ENCODE measurements around the gene GHRHR.

GHRHR gene

DNA sequence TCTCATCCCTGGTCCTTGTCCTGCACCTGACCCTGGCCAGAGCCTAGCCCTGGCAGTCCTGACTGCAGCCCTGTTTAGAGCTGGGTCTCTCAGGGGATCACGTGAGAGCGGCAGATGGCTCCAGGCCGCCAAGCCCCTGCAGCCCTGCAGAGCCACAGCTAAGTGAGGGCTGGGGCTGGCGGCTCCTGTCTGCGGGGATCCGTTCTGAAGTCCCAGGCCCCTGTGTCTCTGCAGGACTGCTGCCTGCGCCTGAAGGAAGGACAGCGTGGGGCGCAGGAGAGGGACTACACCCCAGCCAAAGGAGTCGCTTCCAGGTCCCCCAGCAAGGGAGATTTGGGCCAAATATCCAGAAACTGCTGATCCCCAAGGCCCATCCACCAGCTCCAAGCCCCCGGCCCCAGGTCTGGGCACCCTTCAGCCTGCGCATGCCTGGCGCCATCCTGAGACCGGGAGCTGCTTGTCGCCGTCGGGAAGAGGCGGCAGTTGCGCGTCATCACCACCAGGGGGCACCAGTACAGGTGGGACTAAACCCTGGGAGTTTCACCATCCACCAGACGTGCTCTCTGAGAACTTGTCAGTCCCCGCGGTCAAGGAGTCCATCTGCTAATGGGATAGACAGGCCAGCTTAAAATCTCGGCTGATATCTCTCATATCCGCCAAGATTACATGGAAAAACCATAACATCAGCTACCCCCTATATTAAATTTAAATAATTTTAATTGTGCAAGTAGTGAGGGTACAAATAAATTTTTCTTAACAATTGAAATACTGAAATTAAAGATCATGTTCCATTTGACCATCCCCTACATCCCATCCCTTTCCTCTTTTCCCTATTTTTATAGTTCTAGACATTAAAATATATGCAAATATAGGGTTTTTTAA is 25.1 kb upstream of the GHRHR start:
- TF ChIP-seq, protein P1, sequence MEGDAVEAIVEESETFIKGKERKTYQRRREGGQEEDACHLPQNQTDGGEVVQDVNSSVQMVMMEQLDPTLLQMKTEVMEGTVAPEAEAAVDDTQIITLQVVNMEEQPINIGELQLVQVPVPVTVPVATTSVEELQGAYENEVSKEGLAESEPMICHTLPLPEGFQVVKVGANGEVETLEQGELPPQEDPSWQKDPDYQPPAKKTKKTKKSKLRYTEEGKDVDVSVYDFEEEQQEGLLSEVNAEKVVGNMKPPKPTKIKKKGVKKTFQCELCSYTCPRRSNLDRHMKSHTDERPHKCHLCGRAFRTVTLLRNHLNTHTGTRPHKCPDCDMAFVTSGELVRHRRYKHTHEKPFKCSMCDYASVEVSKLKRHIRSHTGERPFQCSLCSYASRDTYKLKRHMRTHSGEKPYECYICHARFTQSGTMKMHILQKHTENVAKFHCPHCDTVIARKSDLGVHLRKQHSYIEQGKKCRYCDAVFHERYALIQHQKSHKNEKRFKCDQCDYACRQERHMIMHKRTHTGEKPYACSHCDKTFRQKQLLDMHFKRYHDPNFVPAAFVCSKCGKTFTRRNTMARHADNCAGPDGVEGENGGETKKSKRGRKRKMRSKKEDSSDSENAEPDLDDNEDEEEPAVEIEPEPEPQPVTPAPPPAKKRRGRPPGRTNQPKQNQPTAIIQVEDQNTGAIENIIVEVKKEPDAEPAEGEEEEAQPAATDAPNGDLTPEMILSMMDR (IDR thresholded peaks at IDR 0.05; ENCODE audit: insufficient read depth, low read depth, low read length, missing control alignments): peak; percentile 96
- DNase-seq (ENCODE audit: low read depth): peak; percentile 78
- no peak overlapping the region for H3K4me3 ChIP-seq (ENCODE audit: low read length)

DNA sequence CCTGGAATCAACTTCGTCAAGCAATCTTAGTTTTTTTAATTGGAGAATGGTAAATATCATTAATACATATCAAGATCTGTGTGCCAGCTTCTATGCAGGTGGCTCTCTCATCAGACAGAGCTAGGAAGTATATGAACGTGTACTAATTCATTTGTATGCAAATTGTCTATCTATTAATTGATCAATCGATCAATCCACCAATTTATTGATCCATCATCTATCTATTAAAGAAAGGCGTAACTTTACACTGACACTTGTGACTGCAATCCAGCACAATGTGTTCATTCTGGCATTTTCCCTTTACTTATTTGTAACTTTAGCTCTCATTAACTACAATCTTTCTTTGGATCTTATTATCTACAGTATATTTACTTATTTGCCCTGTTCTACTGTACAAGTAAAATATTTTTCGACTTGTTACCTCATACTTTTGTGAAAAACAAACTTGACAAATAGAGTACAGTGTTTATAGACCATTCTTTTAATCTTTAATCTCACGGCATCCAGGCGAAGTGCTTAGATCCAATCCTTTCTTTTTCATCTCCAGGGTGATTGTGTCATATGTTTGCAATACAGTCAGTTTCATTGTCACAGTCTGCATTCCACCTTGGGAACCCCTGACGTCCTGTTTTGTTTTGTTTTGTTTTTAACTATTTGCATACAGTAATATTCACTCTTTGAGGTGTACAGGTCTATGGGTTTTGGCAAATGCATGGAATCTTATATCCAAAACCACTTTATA is 22.0 kb upstream of the GHRHR start:
- TF ChIP-seq, protein P1 (IDR thresholded peaks at IDR 0.05; ENCODE audit: insufficient read depth, low read depth, low read length, missing control alignments): no peak
- DNase-seq (ENCODE audit: low read depth): no peak
- no peak overlapping the region for H3K4me3 ChIP-seq (ENCODE audit: low read length)

DNA sequence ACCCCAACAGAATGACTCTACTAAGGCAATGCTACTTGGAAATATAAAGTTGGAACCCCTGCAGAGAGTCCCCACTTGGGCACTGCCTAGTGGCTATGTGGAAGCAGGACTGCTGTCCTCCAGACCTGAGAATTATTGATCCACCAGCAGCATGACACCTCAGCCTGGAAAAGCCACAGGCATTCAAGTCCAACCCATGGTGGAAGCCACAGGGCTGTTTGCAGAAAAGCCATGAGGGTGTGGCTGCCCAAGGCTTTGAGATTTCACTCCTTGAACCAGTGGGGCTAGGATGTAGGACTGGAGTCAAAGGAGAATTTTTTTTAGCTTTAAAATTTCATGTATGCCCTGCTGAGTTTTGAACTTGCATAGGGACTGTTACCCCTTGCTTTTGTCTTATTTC is 13.6 kb upstream of the GHRHR start:
- H3K4me3 ChIP-seq (ENCODE audit: low read length): no peak overlapping the region
- TF ChIP-seq, protein P1 (IDR thresholded peaks at IDR 0.05; ENCODE audit: insufficient read depth, low read depth, low read length, missing control alignments): no peak
- no peak for DNase-seq (ENCODE audit: low read depth)

DNA sequence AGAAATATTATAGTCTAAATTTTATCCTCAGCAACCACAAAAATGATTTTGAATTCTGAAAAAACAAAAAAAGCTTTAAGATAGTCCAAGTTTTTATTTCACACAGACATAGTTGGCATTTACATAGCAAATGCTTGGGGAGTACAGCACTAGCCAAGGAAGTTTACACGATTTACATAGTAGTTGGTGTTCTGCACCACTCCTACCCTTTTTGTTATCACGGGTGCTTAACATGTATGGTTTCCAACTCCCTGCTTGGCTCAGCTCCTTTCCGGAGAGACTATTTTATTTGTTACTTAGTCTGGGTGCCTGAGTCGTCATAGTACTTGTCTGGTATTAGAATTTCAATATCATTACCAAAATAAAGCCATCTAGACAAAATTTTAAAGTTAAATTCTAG is 8.8 kb upstream of the GHRHR start:
- no peak for DNase-seq (ENCODE audit: low read depth)
- TF ChIP-seq, protein P1 (IDR thresholded peaks at IDR 0.05; ENCODE audit: insufficient read depth, low read depth, low read length, missing control alignments): no peak
- H3K4me3 ChIP-seq (ENCODE audit: low read length): no peak overlapping the region

DNA sequence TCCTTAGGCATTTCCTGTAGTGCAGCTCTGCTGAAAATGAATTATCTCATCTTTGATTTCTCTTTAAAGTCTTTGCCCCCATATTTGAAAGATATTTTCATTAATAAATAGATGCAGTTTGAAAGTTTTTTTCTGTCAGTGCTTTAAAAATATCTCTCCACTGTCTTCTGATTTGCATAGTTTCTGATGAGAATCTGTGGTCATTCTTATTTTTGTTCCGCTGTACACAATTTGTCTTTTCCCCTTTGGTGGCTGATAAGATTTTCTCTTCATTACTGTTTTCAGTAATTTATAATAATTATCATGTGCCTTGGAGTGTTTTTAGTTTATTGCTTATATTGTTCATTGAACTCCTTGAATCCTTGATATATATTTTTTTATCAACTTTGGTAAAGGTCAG is 7.0 kb upstream of the GHRHR start:
- TF ChIP-seq, protein P1 (IDR thresholded peaks at IDR 0.05; ENCODE audit: insufficient read depth, low read depth, low read length, missing control alignments): no peak
- no peak for DNase-seq (ENCODE audit: low read depth)
- H3K4me3 ChIP-seq (ENCODE audit: low read length): no peak overlapping the region

DNA sequence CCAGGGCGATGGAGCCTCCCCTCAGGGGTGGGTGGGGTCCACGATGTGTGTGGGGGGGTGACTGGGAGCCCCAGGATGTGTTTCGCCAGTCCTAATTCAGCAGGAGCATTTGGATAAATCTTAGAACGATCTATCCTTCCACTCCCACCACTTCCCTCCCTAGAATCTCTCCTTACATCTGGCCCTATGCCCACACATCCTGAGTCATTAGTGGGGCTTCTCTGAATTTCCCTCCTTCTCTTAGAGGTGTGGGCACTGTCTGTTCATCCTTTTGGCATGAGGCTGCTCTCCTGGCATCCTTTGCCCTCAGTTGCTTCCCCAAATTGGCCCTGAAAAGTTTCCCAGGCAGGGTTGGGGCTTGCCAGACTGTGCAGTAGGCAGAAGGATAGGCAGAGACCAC is 1.6 kb downstream of the GHRHR start:
- TF ChIP-seq, protein P1 (IDR thresholded peaks at IDR 0.05; ENCODE audit: insufficient read depth, low read depth, low read length, missing control alignments): no peak
- DNase-seq (ENCODE audit: low read depth): no peak
- no peak overlapping the region for H3K4me3 ChIP-seq (ENCODE audit: low read length)

Data from epithelial cell of esophagus (primary cell).